ENCODE data around the gene GNB5.
"Not testable (repeated sequence)": the region's sequence is repeated elsewhere in the genome, so short reads cannot be mapped to it uniquely, and the experiment has no call there.

Gene GNB5

DNA sequence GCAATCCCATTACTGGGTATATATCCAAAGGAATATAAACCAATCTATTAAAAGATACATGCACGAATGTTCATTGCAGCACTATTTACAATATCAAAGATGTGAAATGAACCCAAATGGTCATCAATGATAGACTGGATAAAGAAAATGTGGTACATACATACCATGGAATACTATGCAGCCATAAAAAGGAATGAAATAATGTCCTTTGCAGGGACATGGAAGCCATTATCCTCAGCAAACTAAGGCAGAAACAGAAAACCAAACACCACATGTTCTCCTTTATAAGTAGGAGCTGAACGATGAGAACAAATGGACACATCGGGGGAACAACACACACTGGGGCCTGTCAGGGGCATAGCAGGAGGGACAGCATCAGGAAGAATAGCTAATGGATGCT, 21.0 kb downstream of the GNB5 start:
- DNase-seq (ENCODE audit: low spot score) = not testable (repeated sequence)

DNA sequence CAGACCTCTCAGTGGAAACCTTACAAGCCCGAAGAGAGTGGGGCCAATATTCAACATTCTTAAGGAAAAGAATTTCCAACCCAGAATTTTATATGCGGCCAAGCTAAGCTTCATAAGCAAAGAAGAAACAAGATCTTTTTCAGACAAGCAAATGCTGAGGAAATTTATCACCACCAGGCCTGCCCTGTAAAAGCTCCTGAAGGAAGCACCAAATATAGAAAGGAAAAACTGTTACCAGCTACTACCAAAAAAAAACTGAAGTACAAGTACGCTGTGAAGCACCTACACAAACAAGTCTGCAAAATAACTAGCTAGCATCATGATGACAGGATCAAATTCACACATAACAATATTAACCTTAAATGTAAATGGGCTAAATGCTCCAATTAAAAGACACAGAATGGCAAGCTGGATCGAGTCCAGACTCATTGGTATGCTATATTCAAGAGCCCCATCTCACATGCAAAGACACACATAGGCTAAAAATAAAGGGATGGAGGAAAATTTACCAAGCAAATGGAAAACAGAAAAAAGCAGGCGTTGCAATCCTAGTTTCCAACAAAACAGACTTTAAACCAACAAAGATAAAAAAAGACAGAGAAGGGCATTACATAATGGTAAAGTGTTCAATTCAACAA, 25.6 kb downstream of the GNB5 start:
- not testable (repeated sequence) for DNase-seq (ENCODE audit: low spot score)

DNA sequence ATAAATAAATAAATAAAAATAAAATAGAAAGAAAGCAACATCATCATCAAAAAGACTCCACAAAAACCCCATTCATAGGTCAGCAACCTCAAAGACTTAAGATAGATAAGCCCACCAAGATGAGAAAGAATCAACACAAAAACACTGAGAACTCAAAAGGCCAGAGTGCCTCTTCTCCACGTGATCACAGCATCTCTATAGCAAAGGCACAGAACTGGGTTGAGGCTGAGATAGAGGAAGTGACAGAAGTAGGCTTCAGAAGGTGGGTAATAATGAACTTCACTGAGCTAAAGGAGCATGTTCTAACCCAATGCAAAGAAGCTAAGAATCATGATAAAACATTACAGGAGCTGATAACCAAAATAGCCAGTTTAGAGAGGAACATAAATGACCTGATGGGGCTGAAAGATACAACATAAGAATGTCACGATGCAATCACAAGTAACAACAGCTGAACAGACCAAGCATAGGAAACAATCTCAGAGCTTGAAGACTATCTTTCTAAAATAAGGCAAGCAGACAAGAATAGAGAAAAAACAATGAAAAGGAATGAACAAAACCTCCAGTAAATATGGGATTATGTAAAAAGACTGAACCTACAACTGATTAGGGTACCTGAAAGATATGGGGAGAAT, 26.4 kb downstream of the GNB5 start:
- no peak for DNase-seq (ENCODE audit: low spot score)

GRCh38 chr15:52163321-52164190, 27.6 kb downstream of the GNB5 start:
- no peak for DNase-seq (ENCODE audit: low spot score)

DNA sequence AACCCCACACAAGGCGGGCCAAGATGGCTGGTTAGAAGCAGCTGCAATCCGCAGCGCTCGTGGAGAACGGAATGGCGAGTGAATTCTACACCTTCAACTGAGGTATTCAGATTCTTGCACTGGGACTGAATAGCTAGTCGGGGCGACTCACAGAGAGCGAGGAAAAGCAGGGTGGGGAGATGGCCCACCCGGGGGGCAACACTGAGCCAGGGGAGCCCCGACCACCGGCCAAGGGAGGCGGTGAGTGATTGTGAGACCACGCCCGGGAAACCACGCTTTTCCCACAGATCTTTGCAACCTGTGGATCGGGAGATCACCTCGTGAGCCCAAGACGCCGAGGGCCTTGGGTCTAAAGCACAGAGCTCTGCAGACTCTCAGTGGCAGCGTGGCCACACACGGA, 28.3 kb downstream of the GNB5 start:
- no peak for DNase-seq (ENCODE audit: low spot score)

DNA sequence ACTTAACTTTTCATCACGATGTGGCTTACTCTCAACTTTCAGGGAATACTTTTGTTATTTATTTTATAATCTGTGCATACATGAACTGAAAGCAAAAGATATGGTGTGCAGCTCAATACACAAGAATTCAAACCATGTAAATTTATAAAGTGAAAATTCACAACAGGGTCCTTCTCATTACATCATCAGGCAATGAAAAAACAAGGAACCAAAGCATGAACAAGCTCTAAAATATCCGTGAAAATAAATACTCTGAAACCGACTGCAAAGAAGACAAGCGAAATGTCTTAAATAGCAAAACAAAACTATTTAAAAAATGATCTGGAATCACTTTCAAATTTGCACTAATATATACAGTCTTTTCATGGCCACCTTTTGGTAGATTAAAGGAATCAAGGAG, 28.9 kb downstream of the GNB5 start:
- DNase-seq (ENCODE audit: low spot score) = no peak

GRCh38 chr15:52161406-52161966, 29.7 kb downstream of the GNB5 start:
- DNase-seq (ENCODE audit: low spot score) = no peak

DNA sequence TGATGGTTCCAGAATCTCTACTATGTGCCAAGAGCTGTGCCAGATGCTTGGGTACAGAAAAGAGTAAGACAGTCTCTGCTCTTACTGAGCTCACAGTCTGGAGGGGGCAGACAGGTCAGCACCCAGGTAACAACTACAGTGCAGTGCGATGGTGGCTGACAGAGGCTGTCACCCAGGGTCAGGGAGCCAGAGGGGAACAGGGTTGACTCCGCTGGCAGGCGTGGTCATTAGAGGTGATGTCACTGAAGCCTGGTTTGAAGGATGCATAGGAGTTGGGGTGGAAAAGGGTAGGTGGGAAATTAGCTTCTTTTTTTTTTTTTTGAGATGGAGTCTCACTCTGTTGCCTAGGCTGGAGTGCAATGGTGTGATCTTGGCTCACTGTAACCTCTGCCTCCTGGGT, 31.5 kb downstream of the GNB5 start:
- no peak for DNase-seq (ENCODE audit: low spot score)

DNA sequence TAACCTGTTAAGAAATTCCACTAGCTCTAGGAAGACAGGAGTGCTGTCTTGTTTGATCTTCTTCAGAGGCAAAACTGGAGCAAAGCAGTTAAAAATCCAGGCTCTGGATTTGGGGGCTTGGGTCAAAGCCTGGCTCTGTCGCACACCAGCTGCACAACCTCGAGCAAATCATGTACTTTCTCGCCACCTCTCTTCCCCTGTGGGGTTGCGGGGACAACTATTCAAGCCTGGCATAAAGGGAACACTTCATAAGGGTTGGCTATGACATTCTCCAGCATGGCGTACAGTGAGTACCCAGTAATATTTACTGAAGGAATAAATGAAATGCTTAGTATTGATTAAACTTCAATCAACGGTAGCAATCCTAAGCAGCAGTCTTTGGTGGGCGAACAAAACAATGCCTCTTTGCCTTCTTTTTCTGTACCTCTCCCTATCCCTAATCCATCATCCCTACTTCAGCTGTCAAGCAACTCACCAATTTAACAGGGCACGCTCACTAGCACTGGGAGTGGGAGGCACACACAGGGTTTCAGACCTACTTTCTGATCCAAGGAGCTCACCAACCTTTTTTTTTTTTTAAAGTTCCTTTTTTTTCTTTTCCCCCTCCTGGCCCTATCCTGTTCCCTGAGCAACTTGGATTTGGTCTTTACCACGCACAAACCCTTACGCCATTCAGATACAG, 33.0 kb downstream of the GNB5 start:
- no peak for DNase-seq (ENCODE audit: low spot score)

- DNase-seq (ENCODE audit: low spot score) = no peak
Measured at GRCh38 chr15:52155878-52156277, 35.3 kb downstream of the GNB5 start.

GRCh38 chr15:52154896-52155865, 36.0 kb downstream of the GNB5 start:
- no peak for DNase-seq (ENCODE audit: low spot score)

- DNase-seq (ENCODE audit: low spot score) = no peak
Measured at GRCh38 chr15:52153900-52154895, 37.0 kb downstream of the GNB5 start.

- DNase-seq (ENCODE audit: low spot score) = no peak
Measured at GRCh38 chr15:52151353-52151752, 39.8 kb downstream of the GNB5 start.

GRCh38 chr15:52150871-52151270, 40.3 kb downstream of the GNB5 start:
- DNase-seq (ENCODE audit: low spot score) = no peak

GRCh38 chr15:52150043-52150825, 41.0 kb downstream of the GNB5 start:
- no peak for DNase-seq (ENCODE audit: low spot score)

- no peak for DNase-seq (ENCODE audit: low spot score)
Measured at GRCh38 chr15:52148403-52148802, 42.8 kb downstream of the GNB5 start.

DNA sequence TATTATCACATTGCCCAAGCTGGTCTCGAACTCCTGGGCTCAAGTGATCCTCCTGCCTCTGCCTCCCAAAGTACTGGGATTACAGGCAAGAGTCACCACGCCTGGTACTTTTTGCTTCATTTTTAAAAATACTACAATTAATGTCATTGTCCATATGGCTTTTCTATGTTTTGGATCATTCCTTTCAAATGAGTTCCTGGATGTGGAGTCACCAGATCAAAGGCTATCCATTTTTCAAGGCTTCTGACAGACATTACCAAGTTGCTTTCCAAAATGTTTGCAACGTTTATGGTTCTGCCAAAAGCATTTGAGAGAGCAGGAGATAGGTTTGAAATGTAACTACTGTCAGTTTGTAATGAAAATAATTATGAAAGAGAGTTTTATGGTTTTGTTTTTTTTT, 44.4 kb downstream of the GNB5 start:
- DNase-seq (ENCODE audit: low spot score) = no peak

DNA sequence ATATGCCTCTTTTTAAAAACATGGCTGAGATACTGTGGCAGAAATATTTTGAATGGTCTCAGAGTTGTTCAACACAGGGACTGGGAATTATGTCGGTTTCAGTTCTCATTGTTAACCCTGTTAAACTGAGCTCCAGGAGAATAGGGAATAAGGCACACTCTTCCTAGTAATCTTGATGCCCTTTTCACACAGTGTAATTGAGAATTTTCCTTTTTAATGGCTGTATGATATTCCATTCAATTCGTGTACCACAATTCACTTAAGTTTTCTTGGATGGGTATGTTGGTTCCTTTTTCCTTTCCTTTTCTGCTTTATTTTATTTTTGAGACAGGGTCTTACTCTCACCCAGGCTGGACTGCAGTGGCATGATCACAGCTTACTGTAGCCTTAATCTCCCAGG, 44.9 kb downstream of the GNB5 start:
- DNase-seq (ENCODE audit: low spot score) = no peak

GRCh38 chr15:52144656-52145178, 46.5 kb downstream of the GNB5 start:
- no peak for DNase-seq (ENCODE audit: low spot score)
